Mesenchymal stem cell (in vitro differentiated cells and primary cell): Measurements from ENCODE around the gene HYAL2.
A peak's percentile ranks its signal among the peaks of the same experiment; 100 is the strongest.

Experiments
- DNase-seq: peaks from one replicate; pipeline ENCODE4 v3.0.0-alpha.2; 2013
- H2AFZ ChIP-seq: one replicate; pipeline ENCODE4 v1.6.1; 2013; ENCODE audit warnings: low read depth, mild to moderate bottlenecking, control low read depth, inconsistent platforms, low read length, moderate library complexity
- H2AK5ac ChIP-seq: 2 replicates; pipeline ENCODE4 v1.6.1; 2013; ENCODE audit warnings: low read length, moderate library complexity, mild to moderate bottlenecking, inconsistent platforms; ENCODE audit not compliant: severe bottlenecking
- H2BK120ac ChIP-seq: one replicate; pipeline ENCODE4 v1.6.1; 2013; ENCODE audit warnings: low read depth, mild to moderate bottlenecking, inconsistent platforms, low read length, moderate library complexity
- H2BK12ac ChIP-seq, 2 experiments: one replicate each; pipeline ENCODE4 v1.6.1; 2013; ENCODE audit warnings: inconsistent platforms in 2 of 2, low read length in 2 of 2, mild to moderate bottlenecking in 2 of 2, moderate library complexity in 2 of 2, control low read depth in 1 of 2
- H2BK15ac ChIP-seq: one replicate; pipeline ENCODE4 v1.6.1; 2013; ENCODE audit warnings: mild to moderate bottlenecking, low read depth, inconsistent platforms; ENCODE audit not compliant: poor library complexity, severe bottlenecking
- H2BK5ac ChIP-seq: 2 replicates; pipeline ENCODE4 v1.6.1; 2013; ENCODE audit warnings: low read depth, mild to moderate bottlenecking, low read length, control low read depth, inconsistent platforms; ENCODE audit not compliant: poor library complexity, severe bottlenecking
- H3K14ac ChIP-seq, 2 experiments: one replicate each; pipeline ENCODE4 v1.6.1; 2013; ENCODE audit warnings: inconsistent platforms in 2 of 2, low read length in 2 of 2, control low read depth in 1 of 2, mild to moderate bottlenecking in 1 of 2, moderate library complexity in 1 of 2
- H3K18ac ChIP-seq, 2 experiments: one replicate each; pipeline ENCODE4 v1.6.1; 2013; ENCODE audit warnings: inconsistent platforms in 2 of 2, low read length in 2 of 2, control low read depth in 1 of 2, low read depth in 1 of 2, mild to moderate bottlenecking in 1 of 2
- H3K23ac ChIP-seq, 2 experiments: one replicate each; pipeline ENCODE4 v1.6.1; 2013; ENCODE audit warnings: inconsistent platforms in 2 of 2, low read length in 2 of 2, mild to moderate bottlenecking in 2 of 2, moderate library complexity in 2 of 2, control low read depth in 1 of 2
- H3K27ac ChIP-seq: 2 replicates; pipeline ENCODE4 v1.5.1; 2013; ENCODE audit warnings: mild to moderate bottlenecking, moderate library complexity, low read length, control low read depth, inconsistent platforms; ENCODE audit not compliant: poor library complexity, severe bottlenecking
- H3K27me3 ChIP-seq, 2 experiments: 2 replicates each; pipeline versions ENCODE4 v1.6.1 to v1.7.0; 2013; ENCODE audit warnings: low read length in 2 of 2, mild to moderate bottlenecking in 2 of 2, moderate library complexity in 2 of 2, control low read depth in 1 of 2, inconsistent platforms in 1 of 2; ENCODE audit not compliant: control insufficient read depth in 1 of 2, insufficient read depth in 1 of 2
- H3K36me3 ChIP-seq, 2 experiments: 2 replicates each; pipeline versions ENCODE4 v1.6.1 to v1.7.0; 2013; ENCODE audit warnings: low read length in 2 of 2, control low read depth in 1 of 2, inconsistent platforms in 1 of 2, low read depth in 1 of 2, mild to moderate bottlenecking in 1 of 2; ENCODE audit not compliant: insufficient read depth in 2 of 2, control insufficient read depth in 1 of 2
- H3K4ac ChIP-seq, 2 experiments: one replicate each; pipeline ENCODE4 v1.6.1; 2013; ENCODE audit warnings: inconsistent platforms in 2 of 2, low read length in 2 of 2, mild to moderate bottlenecking in 2 of 2, moderate library complexity in 2 of 2, control low read depth in 1 of 2, low read depth in 1 of 2
- H3K4me1 ChIP-seq: 2 replicates; pipeline ENCODE4 v1.6.1; 2013; ENCODE audit warnings: low read depth, low read length, control low read depth; ENCODE audit not compliant: control insufficient read depth, insufficient read depth
- H3K4me2 ChIP-seq: 2 replicates; pipeline ENCODE4 v1.6.1; 2013; ENCODE audit warnings: low read length, mild to moderate bottlenecking, inconsistent platforms; ENCODE audit not compliant: poor library complexity, severe bottlenecking
- H3K4me3 ChIP-seq, 2 experiments: 2 replicates each; pipeline versions ENCODE4 v1.5.1 to v1.7.0; 2013; ENCODE audit warnings: low read length in 2 of 2, mild to moderate bottlenecking in 2 of 2, control low read depth in 1 of 2, low read depth in 1 of 2; ENCODE audit not compliant: insufficient read depth in 1 of 2
- H3K79me1 ChIP-seq: replicated peaks from 2 replicates; pipeline ENCODE4 v1.6.1; 2013; ENCODE audit warnings: mild to moderate bottlenecking, control low read depth, low read length, inconsistent platforms; ENCODE audit not compliant: poor library complexity, severe bottlenecking
- H3K9ac ChIP-seq: 2 replicates; pipeline ENCODE4 v1.7.0; 2013; ENCODE audit warnings: mild to moderate bottlenecking, low read length, moderate library complexity
- H3K9me3 ChIP-seq: 2 replicates; pipeline ENCODE4 v1.7.0; 2013; ENCODE audit warnings: mild to moderate bottlenecking, low read length; ENCODE audit not compliant: control insufficient read depth
- H4K8ac ChIP-seq: one replicate; pipeline ENCODE4 v1.6.1; 2013; ENCODE audit warnings: inconsistent platforms, mild to moderate bottlenecking, low read length, moderate library complexity
- H4K91ac ChIP-seq: one replicate; pipeline ENCODE4 v1.6.1; 2013; ENCODE audit warnings: mild to moderate bottlenecking, low read length, inconsistent platforms
- WGBS: methylation state at CpG from one replicate; pipeline ENCODE4 v1.1.7; 2013; ENCODE audit warnings: mixed read lengths; 5-methylcytosine and 5-hydroxymethylcytosine counted together

HYAL2 gene

GRCh38 chr3:50294089-50294488 lies 28.5 kb downstream of the HYAL2 start:
- no peak overlapping the region for H2AFZ ChIP-seq
- no peak for DNase-seq
- no peak overlapping the region for H2BK15ac ChIP-seq
- WGBS: 85% methylated on average over 4 of the region's 4 CpGs
- H3K4me3 ChIP-seq: no peak overlapping the region
- H2BK5ac ChIP-seq: no peak overlapping the region
- H3K79me1 ChIP-seq: peaks cover 27% of the 10 kb centered on the region
- no peak overlapping the region for H3K14ac ChIP-seq
- H2BK12ac ChIP-seq: no peak overlapping the region
- H2BK120ac ChIP-seq: no peak overlapping the region
- no peak overlapping the region for H4K8ac ChIP-seq
- H3K9me3 ChIP-seq: no peaks in the 10 kb centered on the region
- no peak overlapping the region for H3K4ac ChIP-seq
- peaks cover 24% of the 10 kb centered on the region for H3K4me1 ChIP-seq
- H4K91ac ChIP-seq: no peak overlapping the region
- no peaks in the 10 kb centered on the region for H3K27me3 ChIP-seq
- H3K27ac ChIP-seq: no peak overlapping the region
- H3K9ac ChIP-seq: no peak overlapping the region
- H3K4me2 ChIP-seq: no peak overlapping the region
- peaks cover 20 to 28% of the 10 kb centered on the region in 2 experiments for H3K36me3 ChIP-seq
- H3K23ac ChIP-seq: no peak overlapping the region
- H2AK5ac ChIP-seq: no peak overlapping the region
- no peak overlapping the region for H3K18ac ChIP-seq

GRCh38 chr3:50293079-50293801 lies 29.3 kb downstream of the HYAL2 start:
- Histone ChIP-seq H3K4ac (no peak overlapping the region), H2BK5ac (no peak overlapping the region), H4K91ac (no peak overlapping the region), H3K23ac (no peak overlapping the region), H2BK12ac (no peak overlapping the region), H2BK120ac (no peak overlapping the region), H3K4me1 (peaks cover 19% of the 10 kb centered on the region), H3K4me2 (no peak overlapping the region), H3K14ac (no peak overlapping the region), H3K9ac (peak overlapping the region; percentile 88), H3K79me1 (peaks cover 30% of the 10 kb centered on the region), H4K8ac (peak overlapping the region; percentile 25), H2BK15ac (no peak overlapping the region), H3K27me3 (no peaks in the 10 kb centered on the region), H3K36me3 (peaks cover 28 to 36% of the 10 kb centered on the region in 2 experiments), H3K9me3 (no peaks in the 10 kb centered on the region), H3K27ac (no peak overlapping the region), H3K18ac (no peak overlapping the region), H3K4me3 (peak overlapping the region in 1 of 2 experiments; percentile 97), H2AFZ (no peak overlapping the region), H2AK5ac (no peak overlapping the region)
- WGBS: 90% methylated on average over 12 of the region's 12 CpGs
- DNase-seq: no peak

- peak within 1 kb of the TSS; percentile 55 for H4K91ac ChIP-seq
- H3K4ac ChIP-seq: peak within 1 kb of the TSS in 1 of 2 experiments; percentile 6
- peak within 1 kb of the TSS; percentile 73 for H3K18ac ChIP-seq
- peak within 1 kb of the TSS; percentile 43 for H2AFZ ChIP-seq
- H3K4me2 ChIP-seq: peak within 1 kb of the TSS; percentile 84
- H2BK5ac ChIP-seq: no peak within 1 kb of the TSS
- no peak within 1 kb of the TSS for H3K27ac ChIP-seq
- H3K9me3 ChIP-seq: no peaks in the 10 kb centered on the region
- 3% methylated on average over 67 of the region's 67 CpGs for WGBS
- no peak within 1 kb of the TSS for H2BK12ac ChIP-seq
- H3K23ac ChIP-seq: no peak within 1 kb of the TSS
- peaks cover 17% of the 10 kb centered on the region for H3K4me1 ChIP-seq
- H3K9ac ChIP-seq: peak within 1 kb of the TSS; percentile 95
- H3K36me3 ChIP-seq: peaks cover 37 to 41% of the 10 kb centered on the region in 2 experiments
- H3K14ac ChIP-seq: no peak within 1 kb of the TSS
- peak; percentile 98 for DNase-seq
- peak within 1 kb of the TSS; percentile 93 to 97 for H3K4me3 ChIP-seq
- H2BK15ac ChIP-seq: peak within 1 kb of the TSS; percentile 9
- no peaks in the 10 kb centered on the region for H3K27me3 ChIP-seq
- H2AK5ac ChIP-seq: no peak within 1 kb of the TSS
- H4K8ac ChIP-seq: peak within 1 kb of the TSS; percentile 88
- peaks cover 28% of the 10 kb centered on the region for H3K79me1 ChIP-seq
- peak within 1 kb of the TSS; percentile 21 for H2BK120ac ChIP-seq
Measured at GRCh38 chr3:50292159-50293078, 30.1 kb downstream of the HYAL2 start, which contains the start of gene IFRD2. Gene IFRD2 (minus strand): TSS chr3:50292429. CDS start chr3:50292274, 155 bp downstream.

- no peak overlapping the region for H2BK15ac ChIP-seq
- H3K23ac ChIP-seq: no peak overlapping the region
- no peaks in the 10 kb centered on the region for H3K9me3 ChIP-seq
- H3K4me3 ChIP-seq: no peak overlapping the region
- no peak overlapping the region for H2BK120ac ChIP-seq
- no peaks in the 10 kb centered on the region for H3K27me3 ChIP-seq
- no peak overlapping the region for H3K27ac ChIP-seq
- 98% methylated on average over 16 of the region's 16 CpGs for WGBS
- H3K4me1 ChIP-seq: peaks cover 17% of the 10 kb centered on the region
- no peak overlapping the region for H3K18ac ChIP-seq
- H2BK5ac ChIP-seq: no peak overlapping the region
- H3K36me3 ChIP-seq: peaks cover 45 to 48% of the 10 kb centered on the region in 2 experiments
- H2BK12ac ChIP-seq: no peak overlapping the region
- no peak overlapping the region for H2AK5ac ChIP-seq
- H3K79me1 ChIP-seq: peaks cover 25% of the 10 kb centered on the region
- no peak overlapping the region for H4K91ac ChIP-seq
- DNase-seq: no peak
- H3K14ac ChIP-seq: no peak overlapping the region
- no peak overlapping the region for H2AFZ ChIP-seq
- H3K4me2 ChIP-seq: no peak overlapping the region
- no peak overlapping the region for H3K9ac ChIP-seq
- no peak overlapping the region for H3K4ac ChIP-seq
- no peak overlapping the region for H4K8ac ChIP-seq
Measured at GRCh38 chr3:50290161-50290641, 32.3 kb downstream of the HYAL2 start.
